HepG2 (cell line): ENCODE results near the gene MXRA8. TPM values are rescaled to one million over a fixed set of nuclear protein-coding genes. Genes with fewer than 3 reads are reported as not detected.
A peak's percentile ranks its signal among the peaks of the same experiment; 100 is the strongest.

Experiments used
- ATF3 ChIP-seq: sonication (generic); formaldehyde crosslinking; IDR thresholded peaks from 2 replicates; pipeline ENCODE4 v1.4.0; 2020; ENCODE audit warnings: missing genetic modification reagents
- GLMP ChIP-seq: sonication (generic); formaldehyde crosslinking; IDR thresholded peaks from 2 replicates; pipeline ENCODE4 v1.9.0; 2021; ENCODE audit warnings: missing genetic modification reagents, mild to moderate bottlenecking, borderline replicate concordance
- NFAT5 ChIP-seq: sonication (generic); formaldehyde crosslinking; IDR thresholded peaks from 2 replicates; pipeline ENCODE4 v1.4.0; 2020; ENCODE audit warnings: missing genetic modification reagents
- PHB2 ChIP-seq: fragments of 450-650 bp; IDR thresholded peaks from 2 replicates; pipeline ENCODE4 v1.6.1; 2018; ENCODE audit not compliant: partially characterized antibody
- TAF1 ChIP-seq: sonication (generic); formaldehyde crosslinking; IDR thresholded peaks from 2 replicates; pipeline ENCODE4 v1.4.0; 2020; ENCODE audit warnings: missing genetic modification reagents
- TRIM22 ChIP-seq: fragments of 450-650 bp; IDR thresholded peaks from 2 replicates; pipeline ENCODE4 v1.6.1; 2017
- ZFP1 ChIP-seq: IDR thresholded peaks from 2 replicates; pipeline ENCODE4 v1.6.1; 2016
- ZNF17 ChIP-seq: sonication (generic); formaldehyde crosslinking; IDR thresholded peaks from 2 replicates; pipeline ENCODE4 v1.5.0; 2020; ENCODE audit warnings: mild to moderate bottlenecking, missing genetic modification reagents
- ZNF331 ChIP-seq: sonication (generic); formaldehyde crosslinking; IDR thresholded peaks from 2 replicates; pipeline ENCODE4 v1.4.0; 2020; ENCODE audit warnings: missing genetic modification reagents
- ZNF446 ChIP-seq: sonication (generic); formaldehyde crosslinking; IDR thresholded peaks from 2 replicates; pipeline ENCODE4 v1.5.0; 2020; ENCODE audit warnings: mild to moderate bottlenecking, missing genetic modification reagents
- ZNF574 ChIP-seq: sonication (generic); formaldehyde crosslinking; IDR thresholded peaks from 2 replicates; pipeline ENCODE4 v1.4.0; 2020; ENCODE audit warnings: missing genetic modification reagents
- ZNF607 ChIP-seq: sonication (generic); formaldehyde crosslinking; IDR thresholded peaks from 2 replicates; pipeline ENCODE4 v1.5.1; 2020; ENCODE audit warnings: missing genetic modification reagents, mild to moderate bottlenecking, borderline replicate concordance
- ZNF75D ChIP-seq: sonication (generic); formaldehyde crosslinking; IDR thresholded peaks from 2 replicates; pipeline ENCODE4 v1.8.1; 2023; ENCODE audit warnings: missing genetic modification reagents, mild to moderate bottlenecking, borderline replicate concordance
- ZNF839 ChIP-seq: sonication (generic); formaldehyde crosslinking; IDR thresholded peaks from 2 replicates; pipeline ENCODE4 v1.4.0; 2020; ENCODE audit warnings: missing genetic modification reagents, mild to moderate bottlenecking, borderline replicate concordance
- polyA plus RNA-seq, 8 experiments: library from polyadenylated mRNA; depleted of rRNA in 3 of 8; stranded (reverse) in 7 of 8; unstranded in 1 of 8; fragments of >200 nt; fragmentation: Illumina TruSeq in 4 of 8; extraction: Trizol in 4 of 8; gene quantifications; 2 replicates each; pipeline versions ENCODE4 v1.2.1 to v1.2.3, GENCODE V29; 2011 to 2016; ENCODE audit warnings: low read depth in 4 of 8, missing spikeins in 1 of 8, mixed read lengths in 1 of 8; ENCODE audit not compliant: insufficient read depth in 1 of 8
- total RNA-seq, 5 experiments: library from RNA; depleted of rRNA; stranded (reverse); fragments of >200 nt; fragmentation: Illumina TruSeq; extraction: Trizol; gene quantifications; 2 replicates each; pipeline ENCODE4 v1.2.3, GENCODE V29; 2016; ENCODE audit warnings: low read depth in 1 of 5
- TF ChIP-seq, protein P1 (sequence below): sonication (generic); formaldehyde crosslinking; IDR thresholded peaks from 2 replicates; pipeline ENCODE4 v1.4.0; 2020; ENCODE audit warnings: missing genetic modification reagents, mild to moderate bottlenecking, borderline replicate concordance

Gene MXRA8
- total and polyA plus RNA-seq, 2 of the 13 experiments (the other 11 are each of a cell fraction or from before 2014, with no cell fraction given): 19.8 to 44.8 TPM

- TF ChIP-seq ZNF574 (CRISPR knock-in tag): peak; percentile 98
- no peak for TF ChIP-seq ZNF75D (CRISPR knock-in tag)
- TF ChIP-seq PHB2: no peak
- TF ChIP-seq ZNF17 (CRISPR knock-in tag): no peak
- TF ChIP-seq, protein P1, sequence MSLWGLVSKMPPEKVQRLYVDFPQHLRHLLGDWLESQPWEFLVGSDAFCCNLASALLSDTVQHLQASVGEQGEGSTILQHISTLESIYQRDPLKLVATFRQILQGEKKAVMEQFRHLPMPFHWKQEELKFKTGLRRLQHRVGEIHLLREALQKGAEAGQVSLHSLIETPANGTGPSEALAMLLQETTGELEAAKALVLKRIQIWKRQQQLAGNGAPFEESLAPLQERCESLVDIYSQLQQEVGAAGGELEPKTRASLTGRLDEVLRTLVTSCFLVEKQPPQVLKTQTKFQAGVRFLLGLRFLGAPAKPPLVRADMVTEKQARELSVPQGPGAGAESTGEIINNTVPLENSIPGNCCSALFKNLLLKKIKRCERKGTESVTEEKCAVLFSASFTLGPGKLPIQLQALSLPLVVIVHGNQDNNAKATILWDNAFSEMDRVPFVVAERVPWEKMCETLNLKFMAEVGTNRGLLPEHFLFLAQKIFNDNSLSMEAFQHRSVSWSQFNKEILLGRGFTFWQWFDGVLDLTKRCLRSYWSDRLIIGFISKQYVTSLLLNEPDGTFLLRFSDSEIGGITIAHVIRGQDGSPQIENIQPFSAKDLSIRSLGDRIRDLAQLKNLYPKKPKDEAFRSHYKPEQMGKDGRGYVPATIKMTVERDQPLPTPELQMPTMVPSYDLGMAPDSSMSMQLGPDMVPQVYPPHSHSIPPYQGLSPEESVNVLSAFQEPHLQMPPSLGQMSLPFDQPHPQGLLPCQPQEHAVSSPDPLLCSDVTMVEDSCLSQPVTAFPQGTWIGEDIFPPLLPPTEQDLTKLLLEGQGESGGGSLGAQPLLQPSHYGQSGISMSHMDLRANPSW: peak; percentile 86
- no peak for TF ChIP-seq GLMP (CRISPR knock-in tag)
- peak; percentile 90; the same call in 1 of the 2 replicates for TF ChIP-seq ZNF839
- TF ChIP-seq TRIM22: no peak
- peak; percentile 76; the same call in 1 of the 2 replicates for TF ChIP-seq ATF3
- TF ChIP-seq NFAT5 (CRISPR knock-in tag): no peak
- TF ChIP-seq ZFP1: peak; percentile 92; the same call in 1 of the 2 replicates
- peak; percentile 93 for TF ChIP-seq ZNF607
- TF ChIP-seq ZNF446 (CRISPR knock-in tag): no peak
- TF ChIP-seq ZNF331 (CRISPR knock-in tag): peak; percentile 98
- peak; percentile 90 for TF ChIP-seq TAF1 (CRISPR knock-in tag)
These were observed 16.7 kb upstream of the MXRA8 start, which contains the start of gene AURKAIP1 (continued) for GRCh38 chr1:1374929-1375662.
